SK-N-MC (cell line): ENCODE measurements around the gene OR7D4.

Experiments used
- EZH2 ChIP-seq: fragments of 200-600 bp; sonication (generic); IDR thresholded peaks from one replicate; pipeline ENCODE4 v1.6.1; 2017; ENCODE audit warnings: antibody characterized with exemption
- FOXP2 ChIP-seq: optimal IDR thresholded peaks from 2 replicates; pipeline ENCODE3; 2011; ENCODE audit warnings: mild to moderate bottlenecking, moderate library complexity; ENCODE audit not compliant: insufficient read depth; ENCODE audit errors: extremely low read length, control extremely low read depth
- POLR2AphosphoS5 ChIP-seq: IDR thresholded peaks from 2 replicates; pipeline ENCODE4 v1.6.1; 2012; ENCODE audit warnings: mild to moderate bottlenecking, low read depth, low read length, borderline replicate concordance

DNA sequence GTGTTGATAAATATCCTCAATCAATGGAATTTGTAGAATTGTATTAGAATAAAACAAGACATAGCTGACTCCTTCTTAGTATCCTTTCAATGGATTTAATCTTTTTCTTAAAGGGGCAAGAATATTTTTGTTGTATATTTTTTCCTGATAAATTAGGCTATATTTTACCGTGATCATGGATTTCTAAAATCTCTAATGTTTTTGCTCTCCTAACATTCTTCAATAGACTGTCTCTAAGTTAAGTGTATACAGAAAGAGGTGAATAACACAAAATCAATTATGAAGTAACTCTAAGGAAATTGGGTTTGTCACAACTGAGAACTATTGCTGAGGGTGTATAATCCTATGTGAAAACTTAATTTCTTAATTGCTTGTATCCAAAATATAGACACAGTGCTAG, 31.2 kb upstream of the OR7D4 start, which contains the start of gene OR7E24:
- TF ChIP-seq EZH2 (no peak), POLR2AphosphoS5 (no peak), FOXP2 (no peak)
